Activated gamma-delta T cell treated with Interleukin-2 at 50 U/mL for 16 hours (primary cell): ENCODE measurements around the gene EPHA7.

Experiments used
- DNase-seq: peaks from one replicate; pipeline ENCODE4 v3.0.0-alpha.2; 2020

The EPHA7 gene

DNA sequence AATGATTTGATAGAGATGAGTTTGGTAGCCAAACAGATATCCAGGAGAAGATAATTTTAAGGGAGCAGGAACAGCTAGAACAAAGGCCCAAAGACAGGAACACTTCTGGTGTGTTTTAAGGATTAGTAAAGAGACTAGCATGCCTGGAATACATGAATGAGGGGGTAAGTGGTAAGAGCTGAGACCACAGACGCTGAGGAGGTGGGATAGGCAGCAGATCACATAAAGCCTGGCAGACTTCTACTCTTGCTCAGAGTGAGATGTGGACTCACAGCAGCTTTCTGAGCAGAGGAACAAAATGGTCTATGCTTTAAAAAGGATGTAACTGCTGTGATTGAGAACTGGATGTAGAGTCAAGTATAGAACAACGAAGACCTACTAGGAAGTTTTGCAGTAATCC is 100.1 kb downstream of the EPHA7 start:
- DNase-seq = no peak

DNA sequence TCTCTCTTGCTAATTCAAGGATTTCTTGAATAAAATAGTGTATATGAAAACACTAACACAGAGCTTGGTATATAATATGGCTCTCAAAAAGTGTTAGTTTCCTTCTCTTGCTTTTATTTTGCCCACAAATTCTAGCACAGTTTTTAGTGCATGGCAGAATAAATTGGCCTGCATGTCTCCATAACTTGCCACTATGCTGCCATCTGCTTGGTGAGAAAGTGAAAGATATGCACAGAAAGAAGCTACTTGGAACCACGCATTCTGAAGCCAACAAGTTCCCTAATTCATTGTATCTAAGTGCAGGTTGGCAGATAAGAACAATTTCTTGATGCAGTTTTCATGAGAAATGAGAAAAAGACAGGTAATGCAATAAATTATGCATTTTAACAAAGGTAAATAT is 101.2 kb downstream of the EPHA7 start:
- DNase-seq = no peak

- no peak for DNase-seq
Observed at GRCh38 chr6:93317592-93317991, 101.8 kb downstream of the EPHA7 start.

GRCh38 chr6:93307505-93308409 is 111.6 kb downstream of the EPHA7 start:
- no peak for DNase-seq

GRCh38 chr6:93305088-93305487 is 114.3 kb downstream of the EPHA7 start:
- DNase-seq = no peak

DNA sequence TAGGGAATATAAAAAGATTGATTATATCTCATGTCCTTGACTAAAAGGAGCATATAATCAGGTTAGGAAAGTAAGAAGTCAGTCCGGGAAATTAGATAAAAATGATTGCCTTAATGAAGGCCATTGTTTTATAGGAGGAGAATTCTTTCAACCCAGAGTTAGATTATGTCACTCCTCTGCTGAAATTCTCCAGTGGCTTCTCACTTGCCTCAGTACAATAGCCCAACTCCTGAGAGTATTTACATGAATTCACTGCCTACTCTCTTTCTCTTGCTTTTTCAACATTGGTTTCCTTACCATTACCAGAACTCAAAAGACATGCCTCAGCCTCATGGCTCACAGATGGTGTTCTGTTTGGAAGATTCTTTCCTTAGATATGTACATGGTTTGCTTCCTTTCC is 114.9 kb downstream of the EPHA7 start:
- DNase-seq = no peak

- no peak for DNase-seq
Observed at GRCh38 chr6:93300661-93301060, 118.7 kb downstream of the EPHA7 start.

- no peak for DNase-seq
Observed at GRCh38 chr6:93299622-93300021, 119.7 kb downstream of the EPHA7 start.

DNA sequence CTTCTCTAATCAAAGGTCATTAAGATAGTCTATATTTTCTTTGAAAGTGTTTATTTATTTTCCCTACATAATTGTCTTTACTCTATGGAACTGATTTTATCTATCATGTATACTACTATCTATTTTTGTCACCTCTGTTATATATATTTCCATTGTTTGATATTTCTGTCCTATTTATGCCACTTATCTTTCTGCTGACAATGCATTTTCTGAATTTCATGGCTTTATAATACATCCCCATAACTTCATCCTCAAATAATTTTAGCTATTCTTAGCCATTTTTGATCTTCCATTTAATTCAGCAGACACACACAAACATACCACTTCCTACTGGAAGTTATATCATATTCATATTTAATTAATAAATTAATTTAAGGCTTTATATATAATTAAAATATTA is 123.7 kb downstream of the EPHA7 start:
- DNase-seq = no peak

DNA sequence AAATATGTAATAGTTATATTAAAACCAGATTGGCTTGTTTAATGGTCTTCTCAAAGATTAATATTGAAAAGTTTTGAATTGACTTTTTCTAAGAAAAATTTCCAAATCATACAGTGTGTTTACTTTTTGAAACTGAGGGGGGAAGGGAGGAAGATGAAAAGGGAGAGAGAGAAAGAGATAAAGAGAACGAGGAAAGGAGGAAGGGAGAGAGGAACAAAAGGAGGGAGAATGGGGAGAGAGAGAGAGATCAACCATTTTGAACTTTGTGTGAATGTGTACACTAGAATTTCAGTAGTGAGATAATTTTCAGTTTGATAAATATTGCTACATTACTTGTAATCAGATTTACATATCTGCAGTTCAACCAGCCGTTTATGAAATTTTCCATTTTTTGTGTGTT is 124.5 kb downstream of the EPHA7 start:
- no peak for DNase-seq

DNA sequence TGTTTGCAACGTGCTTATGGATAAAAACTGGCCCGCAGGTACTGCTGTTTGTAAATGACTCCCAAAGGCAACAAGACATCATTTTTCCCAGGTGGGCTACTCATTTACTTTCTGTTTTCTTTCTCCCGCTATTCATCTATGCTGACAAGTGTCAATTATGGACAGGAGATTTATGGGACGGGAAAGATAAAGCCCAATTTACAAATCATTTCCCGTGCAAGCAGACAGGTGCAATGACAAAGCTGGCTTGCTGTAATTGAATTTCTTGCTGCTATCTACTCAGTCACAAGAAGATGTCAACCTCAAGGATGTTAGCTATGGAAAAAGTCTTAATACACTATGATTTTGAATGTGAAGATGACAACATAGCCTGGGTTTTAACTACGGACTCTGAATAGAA is 125.5 kb downstream of the EPHA7 start:
- DNase-seq = no peak

- DNase-seq = no peak
Observed at GRCh38 chr6:93293460-93293859, 125.9 kb downstream of the EPHA7 start.

DNA sequence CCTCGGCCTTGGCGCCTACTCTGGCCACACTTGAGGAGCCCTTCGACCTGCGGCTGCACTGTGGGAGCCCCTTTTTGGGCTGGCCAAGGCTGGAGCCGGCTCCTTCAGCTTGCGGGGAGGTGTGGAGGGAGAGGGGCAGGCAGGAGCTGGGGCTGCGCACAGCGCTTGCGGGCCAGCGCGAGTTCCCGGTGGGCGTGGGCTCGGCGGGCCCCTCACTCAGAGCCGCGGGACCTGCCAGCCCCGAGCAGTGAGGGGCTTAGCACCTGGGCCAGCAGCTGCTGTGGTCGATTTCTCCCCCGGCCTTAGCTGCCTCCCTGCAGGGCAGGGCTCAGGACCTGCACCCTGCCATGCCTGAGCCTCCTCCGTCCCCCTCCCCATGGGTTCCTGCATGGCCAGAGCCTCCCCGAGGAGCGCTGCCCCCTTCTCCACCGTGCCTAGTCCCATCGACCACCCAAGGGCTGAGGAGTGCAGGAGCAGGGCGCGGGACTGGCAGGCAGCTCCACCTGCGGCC is 136.8 kb downstream of the EPHA7 start:
- DNase-seq = no peak

DNA sequence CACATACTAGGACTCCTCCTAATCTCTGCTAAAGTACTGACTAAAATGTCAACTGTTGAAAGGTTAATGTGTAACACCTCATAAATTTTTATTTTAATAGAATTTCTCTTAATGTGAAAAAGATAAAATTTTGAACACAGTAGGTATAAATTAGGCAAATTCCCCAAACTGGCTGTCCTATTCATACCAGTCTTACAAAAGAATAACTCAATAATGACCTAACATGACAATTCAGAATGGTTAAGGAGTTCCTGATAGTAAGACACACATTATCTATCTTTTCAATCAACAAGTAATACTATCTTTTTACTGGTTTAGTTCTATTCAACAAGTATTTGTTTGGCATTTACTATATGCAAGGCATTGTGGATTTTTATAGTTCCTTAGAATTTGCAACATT is 141.1 kb downstream of the EPHA7 start:
- no peak for DNase-seq

DNA sequence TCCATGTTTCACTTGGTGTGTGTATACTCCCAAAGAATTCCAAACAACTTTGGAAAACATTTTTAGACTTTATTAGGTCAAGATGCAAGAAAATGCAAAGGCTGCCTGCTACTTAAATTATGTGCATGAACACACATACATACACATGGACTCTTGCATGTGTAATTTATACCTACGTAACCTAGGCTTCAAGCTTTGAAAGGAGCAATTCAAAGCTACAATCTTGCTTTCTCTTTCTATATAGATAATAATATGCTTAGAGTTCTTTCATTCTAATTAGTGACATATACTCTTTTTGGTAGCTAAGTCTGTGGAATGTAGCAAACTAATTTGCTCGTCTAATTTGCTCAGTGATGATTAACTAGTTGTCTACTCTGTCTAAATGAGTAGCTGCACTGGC is 146.5 kb downstream of the EPHA7 start:
- no peak for DNase-seq

DNA sequence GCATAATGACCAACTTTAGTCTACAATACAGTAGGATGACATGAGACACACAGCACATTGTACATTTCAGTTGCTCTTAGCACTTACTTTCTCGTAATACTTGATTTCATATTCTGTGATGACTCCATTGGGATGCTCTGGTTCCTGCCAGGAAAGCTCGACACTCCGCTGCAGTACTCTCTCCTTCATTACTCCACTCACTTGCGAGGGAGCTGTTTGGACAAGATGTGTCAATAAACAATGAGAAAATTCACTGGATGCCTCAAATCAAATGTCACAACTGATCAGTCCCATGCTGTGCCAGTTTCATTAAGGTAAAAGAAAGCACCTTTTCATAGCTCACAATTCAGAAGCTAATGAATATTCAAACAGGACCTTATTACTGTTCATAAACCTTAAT is 147.1 kb downstream of the EPHA7 start:
- no peak for DNase-seq

DNA sequence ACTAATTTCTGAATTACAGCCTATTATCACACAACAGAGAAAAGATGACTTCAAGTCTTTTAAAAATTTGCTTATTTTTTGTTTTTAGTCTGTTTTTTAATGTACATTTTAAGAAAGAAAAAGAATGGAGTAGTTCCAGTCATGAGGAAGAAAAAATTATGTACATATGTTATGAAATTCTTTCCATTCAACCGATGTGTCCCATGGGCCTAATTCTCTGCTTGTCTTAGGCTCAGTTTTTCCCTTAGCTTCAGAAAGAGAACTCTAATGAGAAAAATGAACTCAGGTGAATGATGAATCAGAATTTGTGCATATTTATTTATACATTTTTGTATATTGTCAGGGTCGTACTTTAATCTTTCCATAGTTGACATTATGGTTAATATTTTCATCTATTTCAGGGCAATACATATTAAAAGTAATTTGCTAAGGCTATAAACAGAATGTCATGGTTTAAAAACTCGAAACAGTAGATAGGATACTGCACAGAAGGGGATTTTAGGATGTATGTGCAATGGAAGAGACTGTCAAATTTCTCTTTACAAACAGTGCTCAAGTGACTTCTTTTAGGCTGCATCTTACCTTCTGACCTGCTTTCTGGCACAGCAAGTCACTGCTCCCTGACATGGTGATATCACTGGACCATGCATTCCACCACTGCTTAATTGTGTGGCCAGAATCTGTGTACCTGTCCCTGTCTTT is 153.1 kb downstream of the EPHA7 start:
- DNase-seq = no peak

DNA sequence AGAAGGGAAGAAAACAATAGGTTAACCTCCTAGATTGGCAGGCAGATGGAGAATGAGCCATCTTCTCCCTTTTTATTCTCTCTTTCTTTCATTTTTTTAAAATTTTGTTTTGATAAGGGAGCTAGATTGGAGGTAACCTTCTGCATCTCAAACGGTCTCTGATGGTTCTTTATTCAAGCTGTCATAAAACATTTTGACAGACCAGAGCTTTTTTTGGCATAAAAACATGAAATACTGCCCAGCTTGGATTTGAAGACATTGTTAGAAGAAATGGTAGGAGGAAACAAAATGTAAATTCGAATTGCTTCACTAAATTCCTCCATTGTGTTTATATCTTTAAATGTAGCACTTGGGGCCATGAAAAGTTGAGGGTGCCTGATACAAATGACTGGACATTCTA is 158.5 kb downstream of the EPHA7 start:
- DNase-seq = no peak

GRCh38 chr6:93259332-93259731 is 160.0 kb downstream of the EPHA7 start:
- no peak for DNase-seq

GRCh38 chr6:93252930-93253329 is 166.4 kb downstream of the EPHA7 start:
- DNase-seq = no peak

DNA sequence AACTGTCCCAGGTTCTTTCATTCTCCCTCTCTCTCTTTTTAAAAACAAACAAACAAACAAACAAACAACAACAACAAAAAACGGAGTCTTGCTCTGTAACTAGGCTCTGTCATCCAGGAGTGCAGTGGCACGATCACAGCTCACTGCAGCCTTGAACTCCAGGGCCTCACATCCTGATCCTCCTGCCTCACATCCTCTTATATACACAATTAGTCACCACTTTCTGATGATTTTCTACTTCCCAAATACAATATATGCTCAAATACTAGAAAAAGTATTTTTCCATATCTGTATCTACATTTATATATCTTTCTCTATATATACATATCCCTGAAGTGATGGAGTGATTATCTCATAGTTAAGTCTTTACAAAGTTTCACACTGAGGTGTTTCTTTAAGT is 170.7 kb downstream of the EPHA7 start:
- DNase-seq = no peak

- DNase-seq = no peak
Observed at GRCh38 chr6:93243231-93243778, 176.1 kb downstream of the EPHA7 start.

DNA sequence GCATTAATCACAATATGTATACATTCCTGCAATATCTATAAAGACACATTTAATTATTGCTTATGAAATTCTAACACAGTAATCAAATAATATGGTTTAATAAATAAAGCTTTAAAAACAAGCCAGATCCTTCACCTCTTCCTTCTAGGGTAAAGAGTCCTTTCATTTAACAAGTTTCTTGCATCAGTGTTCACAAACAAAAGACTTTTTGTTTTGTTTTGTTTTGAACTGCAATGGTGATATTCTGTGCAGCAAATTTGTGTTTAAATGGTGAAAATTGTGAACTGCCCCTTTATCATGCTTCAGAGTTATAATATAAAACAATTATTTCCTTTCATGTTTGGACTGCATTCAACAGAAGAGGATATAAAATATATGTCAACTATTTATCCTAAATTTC is 177.3 kb downstream of the EPHA7 start:
- DNase-seq = no peak

DNA sequence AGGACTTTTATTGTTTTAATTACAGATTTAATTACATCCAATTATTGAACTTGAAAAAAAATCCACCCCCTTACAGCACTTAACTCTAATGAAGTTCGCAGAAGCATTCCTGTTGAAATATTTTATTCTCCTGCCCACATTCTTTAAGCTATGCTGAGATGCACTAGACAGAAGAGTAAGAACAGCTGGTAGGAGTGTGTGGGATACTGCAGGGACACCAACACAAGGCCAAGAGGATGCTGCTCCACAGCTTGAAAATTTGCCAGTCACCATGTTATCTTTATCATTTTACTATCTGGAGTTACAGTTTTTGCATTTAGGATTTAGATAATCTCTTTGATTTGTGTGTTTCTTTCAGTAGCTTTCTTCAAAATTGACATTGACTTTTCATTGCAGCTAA is 180.7 kb downstream of the EPHA7 start:
- no peak for DNase-seq
